ENCODE data around the gene DUOXA1.

DUOXA1 gene

GRCh38 chr15:45129651-45130129, at the start of gene DUOXA1, which contains the start of gene DUOX1:
Gene DUOXA1, minus strand, starts transcription at chr15:45129879. Its CDS starts 6,865 bp downstream, at chr15:45123014.
Gene DUOX1, plus strand, starts transcription at chr15:45129994. Its CDS starts 1,973 bp downstream, at chr15:45131967.
- no peak for DNase-seq (ENCODE audit: extremely low read depth in 1 of 2, low read depth in 1 of 2)

- no peak for DNase-seq (ENCODE audit: extremely low read depth in 1 of 2, low read depth in 1 of 2)
Measured at GRCh38 chr15:45177285-45177684, 47.6 kb upstream of the DUOXA1 start.

- DNase-seq (ENCODE audit: extremely low read depth in 1 of 2, low read depth in 1 of 2) = no peak
Measured at GRCh38 chr15:45174577-45174976, 44.9 kb upstream of the DUOXA1 start.

GRCh38 chr15:45174069-45174468, 44.4 kb upstream of the DUOXA1 start:
- DNase-seq (ENCODE audit: extremely low read depth in 1 of 2, low read depth in 1 of 2) = no peak

GRCh38 chr15:45171912-45172311, 42.2 kb upstream of the DUOXA1 start:
- no peak for DNase-seq (ENCODE audit: extremely low read depth in 1 of 2, low read depth in 1 of 2)

GRCh38 chr15:45169608-45170480, 40.2 kb upstream of the DUOXA1 start:
- DNase-seq (ENCODE audit: extremely low read depth in 1 of 2, low read depth in 1 of 2) = no peak

- no peak for DNase-seq (ENCODE audit: extremely low read depth in 1 of 2, low read depth in 1 of 2)
Measured at GRCh38 chr15:45168751-45169551, 39.3 kb upstream of the DUOXA1 start.

GRCh38 chr15:45168286-45168685, 38.6 kb upstream of the DUOXA1 start:
- DNase-seq (ENCODE audit: extremely low read depth in 1 of 2, low read depth in 1 of 2) = no peak

- DNase-seq (ENCODE audit: extremely low read depth in 1 of 2, low read depth in 1 of 2) = no peak
Measured at GRCh38 chr15:45167631-45168205, 38.0 kb upstream of the DUOXA1 start.

GRCh38 chr15:45166834-45167630, 37.4 kb upstream of the DUOXA1 start:
- peak; percentile 68 to 82 for DNase-seq (ENCODE audit: extremely low read depth in 1 of 2, low read depth in 1 of 2)

- DNase-seq (ENCODE audit: extremely low read depth in 1 of 2, low read depth in 1 of 2) = no peak
Measured at GRCh38 chr15:45165536-45165935, 35.9 kb upstream of the DUOXA1 start.

- no peak for DNase-seq (ENCODE audit: extremely low read depth in 1 of 2, low read depth in 1 of 2)
Measured at GRCh38 chr15:45164914-45165313, 35.2 kb upstream of the DUOXA1 start.

- no peak for DNase-seq (ENCODE audit: extremely low read depth in 1 of 2, low read depth in 1 of 2)
Measured at GRCh38 chr15:45163508-45163856, 33.8 kb upstream of the DUOXA1 start.

GRCh38 chr15:45162771-45163507, 33.3 kb upstream of the DUOXA1 start:
- DNase-seq (ENCODE audit: extremely low read depth in 1 of 2, low read depth in 1 of 2) = peak in 1 of 2 donors; percentile 58

GRCh38 chr15:45161666-45162065, 32.0 kb upstream of the DUOXA1 start:
- DNase-seq (ENCODE audit: extremely low read depth in 1 of 2, low read depth in 1 of 2) = no peak

GRCh38 chr15:45157974-45158373, 28.3 kb upstream of the DUOXA1 start:
- peak in 1 of 2 donors; percentile 29 for DNase-seq (ENCODE audit: extremely low read depth in 1 of 2, low read depth in 1 of 2)

- no peak for DNase-seq (ENCODE audit: extremely low read depth in 1 of 2, low read depth in 1 of 2)
Measured at GRCh38 chr15:45156744-45157455, 27.2 kb upstream of the DUOXA1 start.

- DNase-seq (ENCODE audit: extremely low read depth in 1 of 2, low read depth in 1 of 2) = no peak
Measured at GRCh38 chr15:45155739-45156138, 26.1 kb upstream of the DUOXA1 start.
